Hematopoietic multipotent progenitor cell treated with erythropoietin and hydrocortisone succinate and interleukin-3 and kit ligand, for 15 days (in vitro differentiated cells): ENCODE results near the gene VDR.

ENCODE experiments used
- DNase-seq: peaks from one replicate; pipeline ENCODE4 v3.0.0-alpha.2; 2015; ENCODE audit warnings: low spot score

Gene VDR

DNA sequence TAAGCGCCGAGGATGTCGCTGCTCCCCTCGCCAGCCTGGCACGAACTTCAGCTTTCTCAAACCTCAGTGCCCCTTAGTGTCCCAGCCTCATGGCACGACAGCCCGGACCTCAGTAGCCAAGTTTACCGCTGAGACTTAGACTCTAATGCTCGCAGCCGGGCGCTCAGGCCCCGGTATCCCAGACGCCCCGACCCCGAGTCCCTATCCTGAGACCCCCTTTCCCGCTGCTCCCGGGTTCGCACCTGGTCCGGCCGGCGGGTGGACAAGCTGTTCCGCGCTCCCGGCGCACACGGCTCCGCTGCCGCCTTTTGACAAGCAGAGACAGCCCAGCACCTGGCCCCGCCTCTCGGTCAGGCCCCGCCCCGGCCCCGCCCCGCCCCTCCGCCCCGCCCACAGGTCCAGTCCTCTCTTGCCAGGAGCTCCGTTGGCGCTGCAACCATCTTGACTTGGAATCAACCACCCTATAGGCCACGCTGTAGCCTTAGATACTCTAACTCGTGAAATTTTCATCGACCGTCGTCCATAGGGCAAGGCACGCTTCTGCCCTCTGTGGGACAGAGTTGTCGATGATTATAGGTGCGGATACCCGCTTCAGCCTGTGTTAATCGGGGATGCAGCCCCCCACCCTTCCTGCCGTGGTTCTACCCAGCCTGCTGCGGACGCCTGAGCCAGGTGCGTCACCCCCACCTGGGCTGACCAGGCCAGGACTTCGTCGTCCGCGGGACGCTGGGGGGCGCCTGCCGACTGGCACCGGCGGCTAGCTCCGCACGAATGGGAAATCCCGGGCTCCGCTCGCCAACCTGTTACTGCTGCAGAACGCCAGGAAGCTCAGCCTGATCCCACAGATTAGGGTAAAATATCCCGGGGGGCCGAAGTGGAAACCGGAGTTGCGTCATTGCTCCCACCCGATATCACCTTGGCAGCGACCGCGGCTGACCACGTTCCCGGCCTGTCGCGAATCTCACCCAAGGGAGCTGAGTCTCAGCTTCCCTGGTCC, at the start of gene VDR:
Gene VDR (minus strand): TSS at position 282 of the 997 bp plus-strand sequence. CDS start 25,881 bp downstream, outside the sequence.
- peak; percentile 63 for DNase-seq

- DNase-seq: no peak
Measured at GRCh38 chr12:47954058-47954457, 49.3 kb upstream of the VDR start.

- no peak for DNase-seq
Measured at GRCh38 chr12:47950856-47951468, 46.2 kb upstream of the VDR start.

DNA sequence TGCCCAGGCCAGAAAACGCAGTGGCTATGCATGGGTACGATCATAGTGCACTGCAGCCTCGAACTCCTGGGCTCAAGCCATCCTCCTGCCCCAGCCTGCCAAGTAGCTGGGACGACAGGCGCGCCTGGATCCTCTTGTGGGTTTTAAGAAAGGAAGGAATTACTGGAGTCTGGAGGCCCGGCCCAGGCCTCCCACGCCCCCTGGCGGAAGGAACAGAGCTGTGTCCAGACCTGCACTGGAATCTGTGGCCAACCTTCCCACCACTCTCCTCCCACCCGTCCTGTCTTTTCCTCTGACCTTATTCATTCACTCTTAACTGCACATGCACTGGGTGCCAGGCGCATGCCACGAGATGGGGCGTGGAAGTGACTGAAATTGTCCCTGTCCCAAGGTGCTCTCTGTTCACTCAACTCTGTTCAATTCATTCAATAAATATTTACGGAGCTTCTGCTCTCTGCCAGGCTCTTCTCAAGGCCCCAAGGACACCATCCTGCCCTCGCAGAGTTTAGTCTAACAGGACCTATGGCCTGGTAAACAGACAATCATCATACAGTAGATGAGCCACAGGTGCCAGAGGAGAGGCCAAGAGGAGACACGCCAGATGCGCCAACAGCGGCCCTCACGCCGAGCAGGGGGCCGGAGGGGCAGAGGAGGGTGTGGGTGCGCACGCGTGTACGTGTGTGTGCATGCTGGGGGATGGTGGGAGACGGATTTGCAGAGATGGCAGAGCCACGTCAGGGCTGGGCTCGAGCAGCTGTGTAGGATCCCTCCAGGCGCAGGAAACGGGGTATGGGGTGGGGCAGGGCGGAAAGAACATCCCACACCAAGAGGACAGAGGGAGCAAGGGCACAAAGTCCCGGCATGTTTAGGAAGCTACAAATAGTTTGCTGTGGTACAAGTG, 44.9 kb upstream of the VDR start:
- DNase-seq: peak; percentile 55

- DNase-seq: no peak
Measured at GRCh38 chr12:47947341-47947740, 42.5 kb upstream of the VDR start.

DNA sequence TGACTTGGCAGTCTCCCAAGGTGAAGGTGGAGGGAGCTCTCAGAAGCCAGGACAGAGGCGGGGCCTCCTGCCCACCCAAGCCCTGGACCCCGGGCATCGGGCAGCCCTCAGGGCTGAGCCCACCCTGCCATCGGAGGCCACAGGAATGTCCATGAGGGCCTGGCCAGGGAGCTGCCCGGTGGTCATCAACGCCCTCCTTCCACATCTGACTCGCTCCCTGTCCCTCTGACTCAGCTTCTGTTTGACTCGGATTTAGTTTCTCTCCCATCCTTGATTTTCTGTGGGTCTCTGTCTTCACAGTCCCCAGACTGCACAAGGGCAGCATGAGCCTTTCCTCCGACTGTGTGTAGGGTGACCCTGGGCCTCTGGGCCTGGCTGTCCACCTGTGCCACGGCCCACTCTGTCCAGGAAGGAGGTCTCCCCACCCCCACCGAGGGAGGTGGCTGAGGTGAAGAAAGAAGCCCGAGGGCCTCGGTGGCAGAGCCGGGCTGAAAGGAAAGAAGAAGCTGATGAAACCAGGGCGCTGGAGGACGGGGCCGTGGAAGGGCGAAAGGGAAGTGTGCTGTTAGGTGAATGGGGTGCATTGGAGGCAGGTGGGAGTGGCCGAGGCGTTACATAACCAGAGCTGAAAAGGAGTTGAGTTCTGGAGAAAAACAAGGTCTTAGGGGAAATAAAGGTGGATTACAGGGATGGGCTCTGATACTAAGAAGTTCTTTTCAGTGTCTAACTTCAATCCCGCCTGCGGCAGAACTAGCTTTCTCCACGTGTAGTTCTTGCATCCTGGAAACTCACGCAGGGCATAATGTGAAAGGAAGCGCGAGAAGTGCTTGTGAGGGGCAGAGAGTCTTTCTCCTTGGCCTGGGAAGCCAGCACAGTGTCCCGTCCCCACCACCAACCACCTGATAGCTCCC, 41.9 kb upstream of the VDR start:
- no peak for DNase-seq

DNA sequence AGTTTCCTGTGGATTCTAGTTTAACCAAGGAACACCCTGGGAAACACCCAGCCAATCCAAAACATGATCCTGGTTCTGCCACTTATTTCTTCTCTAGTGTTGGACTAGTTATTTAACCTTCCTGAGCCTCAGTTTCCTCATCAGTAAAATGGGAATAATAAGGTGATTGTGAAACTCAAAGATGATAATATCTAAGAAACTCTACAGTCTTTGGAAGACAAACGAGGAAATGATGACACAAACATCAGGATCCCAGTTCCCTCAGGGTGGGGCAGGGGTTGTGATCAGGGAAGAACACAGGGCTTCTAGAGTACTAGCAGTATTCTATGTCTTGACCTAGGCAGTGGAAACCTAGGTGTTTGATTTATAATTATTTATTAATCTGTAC, 40.5 kb upstream of the VDR start:
- no peak for DNase-seq

DNA sequence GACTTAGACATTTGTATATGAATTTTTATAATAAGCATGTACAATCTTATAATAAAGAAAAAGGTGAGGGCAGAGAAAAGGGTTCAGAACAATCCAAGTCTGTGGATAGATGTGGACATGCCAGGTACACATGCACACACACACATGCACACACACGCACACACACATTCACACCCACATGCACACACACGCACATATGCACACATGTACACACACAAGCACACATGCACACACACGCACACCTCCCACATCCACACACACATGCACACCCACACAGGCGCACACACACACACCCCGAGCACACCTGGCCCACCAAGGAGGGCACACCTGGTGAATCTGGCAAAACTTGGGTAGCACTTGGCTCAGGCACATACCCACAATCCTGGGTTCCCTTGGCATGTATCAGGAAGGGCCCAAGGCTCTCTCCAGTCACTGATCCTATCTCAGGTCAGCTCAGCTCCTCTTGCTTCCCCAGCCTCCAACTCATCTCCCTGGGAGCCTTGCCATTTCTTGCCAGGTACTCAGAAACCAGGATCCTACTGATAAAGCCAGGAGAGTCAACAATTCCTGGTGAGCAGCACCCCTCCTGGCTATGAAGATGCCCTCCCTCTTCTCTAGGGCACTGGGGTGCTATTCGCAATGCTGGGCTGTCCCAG, 40.0 kb upstream of the VDR start:
- DNase-seq: no peak

DNA sequence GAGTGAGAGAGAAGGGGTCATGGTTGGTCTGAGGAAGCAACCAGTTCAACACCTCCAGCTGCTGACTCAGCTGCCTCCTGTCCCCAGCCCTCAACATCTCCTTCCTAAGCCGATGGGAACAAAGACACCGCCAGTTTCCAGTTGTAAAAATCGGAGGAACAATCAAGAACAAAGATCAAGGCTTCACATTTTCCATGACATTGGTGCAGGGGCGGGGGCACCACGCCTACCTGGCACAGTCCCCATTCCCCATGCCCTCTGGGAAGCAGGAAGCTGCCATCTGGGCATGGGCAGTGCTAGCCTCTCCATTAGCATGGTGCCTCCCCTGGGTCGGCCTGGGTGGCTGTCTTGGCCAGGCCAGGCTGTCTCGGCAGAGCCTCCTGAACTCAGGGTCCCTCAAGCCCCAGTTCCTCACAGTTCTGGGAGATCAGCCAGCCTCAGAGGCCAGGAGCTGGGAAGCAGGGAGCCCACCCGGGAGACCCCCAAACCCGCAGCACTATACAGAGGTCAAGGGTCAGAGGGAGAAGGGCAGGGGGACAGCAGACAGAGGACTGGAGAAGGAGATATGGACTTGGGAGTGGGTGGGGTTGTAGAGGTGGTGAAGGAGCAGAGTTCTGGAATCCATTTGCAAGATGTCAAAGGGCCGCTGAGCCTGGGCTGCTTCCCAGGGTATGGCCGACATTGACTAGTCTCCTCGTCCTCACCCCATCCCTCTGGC, 39.0 kb upstream of the VDR start:
- no peak for DNase-seq

GRCh38 chr12:47942614-47943225, 37.9 kb upstream of the VDR start:
- DNase-seq: no peak

- no peak for DNase-seq
Measured at GRCh38 chr12:47941871-47942613, 37.2 kb upstream of the VDR start.

DNA sequence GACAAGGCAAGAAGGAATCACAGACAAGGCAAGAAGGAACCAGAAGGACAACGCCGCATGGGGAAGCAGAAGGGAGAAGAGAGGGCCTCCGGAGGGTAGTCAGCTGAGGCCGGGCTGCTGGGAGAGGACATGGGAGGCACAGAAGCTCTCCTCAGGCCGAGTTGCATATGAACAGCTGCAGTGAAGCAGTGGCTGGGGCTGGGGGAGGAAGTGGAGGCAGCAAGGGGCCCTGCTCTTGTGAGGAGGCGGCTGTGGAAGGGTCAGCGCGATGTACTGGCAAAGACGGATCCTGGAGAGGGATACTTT, 36.6 kb upstream of the VDR start:
- no peak for DNase-seq

- no peak for DNase-seq
Measured at GRCh38 chr12:47940773-47941474, 36.1 kb upstream of the VDR start.

- DNase-seq: peak; percentile 69
Measured at GRCh38 chr12:47939009-47939601, 34.3 kb upstream of the VDR start.

DNA sequence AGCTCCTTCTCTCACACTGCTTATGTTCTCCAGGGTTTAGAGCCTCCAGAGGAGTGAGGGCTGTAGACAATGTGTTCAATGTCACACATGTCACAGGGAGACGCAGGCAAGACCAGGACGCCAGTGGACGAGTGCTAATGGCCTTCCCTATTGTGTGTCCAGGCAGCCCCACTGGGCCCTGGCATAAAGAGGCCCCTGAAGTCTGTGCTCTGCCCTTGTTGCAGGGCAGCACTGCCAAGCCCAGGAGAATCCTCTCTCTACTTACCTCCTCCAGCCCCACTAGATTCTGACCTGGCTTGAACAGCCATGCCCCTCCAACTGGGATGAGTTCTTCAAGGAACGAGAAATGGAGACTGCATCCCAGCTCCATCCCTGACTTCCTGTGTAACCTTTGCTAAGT, 33.8 kb upstream of the VDR start:
- no peak for DNase-seq

- DNase-seq: no peak
Measured at GRCh38 chr12:47938093-47938492, 33.3 kb upstream of the VDR start.

- no peak for DNase-seq
Measured at GRCh38 chr12:47935184-47935583, 30.4 kb upstream of the VDR start.

- DNase-seq: no peak
Measured at GRCh38 chr12:47931187-47931586, 26.4 kb upstream of the VDR start.
